Right renal cortex interstitium (tissue), 3 donors: ENCODE results near the gene JADE3. TPM values are rescaled to one million over a fixed set of nuclear protein-coding genes. Genes with fewer than 3 reads are reported as not detected.
"Not testable (repeated sequence)": the region's sequence is repeated elsewhere in the genome, so short reads cannot be mapped to it uniquely, and the experiment has no call there.

ENCODE experiments used
- DNase-seq, 3 donors: peaks; one replicate each; pipeline ENCODE4 v3.0.0-alpha.2; 2013; ENCODE audit warnings: low read depth in 3 of 3, low spot score in 2 of 3
- polyA plus RNA-seq, 3 donors: library from polyadenylated mRNA; unstranded; fragments of 120-200 nt; gene quantifications; one replicate each; pipeline ENCODE4 v1.2.1, GENCODE V29; 2013; ENCODE audit not compliant: insufficient read length in 3 of 3

Gene JADE3
- polyA plus RNA-seq, 3 donors, result 25.0 to 26.9 (median 26.5) TPM

DNA sequence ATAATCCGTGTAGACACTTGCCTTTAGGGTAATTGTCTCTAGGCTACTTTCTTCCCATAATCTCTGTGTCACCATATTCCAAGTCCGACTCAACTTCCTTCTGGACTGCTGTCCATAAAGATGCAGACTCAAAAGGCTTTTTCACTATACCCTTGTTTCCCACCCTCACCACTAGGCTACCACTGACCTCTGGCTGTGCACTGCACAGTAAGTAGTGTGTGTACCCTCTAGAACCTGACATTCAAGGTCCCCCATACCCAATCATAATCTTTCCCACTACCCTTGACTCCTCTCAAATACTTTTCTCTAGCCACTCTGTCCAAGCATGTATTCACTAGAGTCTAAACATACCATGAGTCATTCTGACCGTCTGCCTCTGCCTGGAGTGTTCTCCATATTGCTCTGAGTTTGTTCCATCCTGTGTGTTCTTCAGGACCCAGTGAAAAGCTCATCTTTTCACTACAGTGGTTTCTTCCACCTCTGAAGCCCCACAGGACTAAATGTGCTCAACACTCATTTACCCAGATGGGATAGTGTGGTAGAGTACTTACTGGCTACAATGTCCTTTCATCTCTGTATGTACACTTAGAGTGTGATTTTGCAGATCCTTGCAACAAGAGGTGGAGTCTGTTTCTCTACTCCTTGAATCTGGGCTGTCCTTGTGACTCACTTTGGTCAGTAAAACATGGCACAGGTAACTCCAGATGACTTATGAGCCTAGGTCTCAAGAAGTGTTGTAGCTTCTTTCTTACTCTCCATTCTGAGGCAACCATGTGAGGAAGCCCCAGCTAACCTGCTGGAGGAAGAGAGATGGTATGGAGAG is 17.4 kb downstream of the JADE3 start:
- no peak for DNase-seq

DNA sequence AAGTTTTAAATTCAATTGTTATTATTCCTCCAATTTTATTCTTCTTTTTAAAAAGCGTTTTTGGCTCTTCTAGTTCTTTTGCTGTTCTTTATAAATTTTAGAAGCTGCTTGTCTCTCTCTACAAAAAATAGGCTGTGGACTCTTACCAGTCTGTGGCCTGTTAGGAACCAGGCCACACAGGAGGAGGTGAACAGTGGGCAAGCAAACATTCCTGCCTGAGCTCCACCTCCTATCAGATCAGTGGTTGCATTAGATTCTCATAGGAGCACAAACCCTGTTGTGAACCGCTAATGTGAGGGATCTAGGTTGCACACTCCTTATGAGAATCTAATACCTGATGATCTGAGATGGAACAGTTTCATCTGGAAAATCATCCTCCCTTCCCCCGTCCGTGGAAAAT is 23.1 kb downstream of the JADE3 start:
- no peak for DNase-seq

DNA sequence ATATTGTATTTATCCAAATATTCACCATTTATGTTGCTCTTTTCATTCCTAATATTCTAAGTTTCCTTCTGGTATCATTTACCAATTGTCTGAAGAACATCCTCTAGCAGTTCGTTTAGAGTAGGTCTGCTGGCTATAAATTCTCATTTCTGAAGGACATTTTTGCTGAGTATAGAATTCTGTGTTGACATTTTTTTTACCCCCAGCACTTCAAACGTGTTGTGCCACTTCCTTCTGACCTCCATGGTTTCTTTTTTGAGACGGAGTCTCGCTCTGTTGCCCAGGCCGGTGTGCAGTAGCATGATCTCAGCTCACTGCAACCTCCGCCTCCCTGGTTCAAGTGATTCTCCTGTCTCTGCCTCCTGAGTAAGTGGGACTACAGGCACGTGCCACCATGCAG is 26.4 kb downstream of the JADE3 start:
- DNase-seq, result no peak

DNA sequence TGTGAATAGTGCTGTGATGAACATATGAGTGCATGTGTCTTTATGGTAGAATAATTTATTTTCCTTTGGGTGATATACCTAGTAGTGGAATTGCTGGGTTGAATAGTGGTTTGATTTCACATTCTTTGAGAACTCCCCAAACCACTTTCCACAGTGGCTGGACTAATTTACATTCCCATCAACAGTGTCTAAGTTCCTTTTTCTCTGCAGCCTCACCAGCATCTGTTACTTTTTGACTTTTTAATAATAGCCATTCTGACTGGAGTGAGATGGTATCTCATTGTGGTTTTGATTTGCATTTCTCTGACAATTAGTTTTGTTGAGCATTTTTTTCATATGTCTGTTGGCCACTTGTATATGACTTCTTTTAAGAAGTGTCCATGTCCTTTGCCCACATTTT is 29.1 kb downstream of the JADE3 start:
- DNase-seq, result no peak

DNA sequence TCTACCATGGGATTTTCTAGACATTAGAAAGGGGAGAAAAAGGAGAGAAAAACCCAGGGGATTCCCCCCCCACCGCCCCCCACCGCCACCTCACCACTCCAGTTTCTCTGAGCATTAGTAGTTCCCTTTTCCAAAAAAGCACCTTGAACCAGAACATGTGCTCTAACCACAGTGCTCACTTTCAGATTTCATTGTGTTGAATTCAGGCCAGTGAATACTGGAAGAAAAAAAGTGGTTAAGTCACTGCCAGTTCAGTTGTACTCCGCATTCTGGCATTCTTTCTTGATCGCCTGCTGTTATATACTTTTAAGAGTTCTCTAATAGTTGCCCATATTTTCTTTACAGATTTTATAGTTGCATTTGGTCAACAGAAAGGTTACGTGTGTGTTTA is 40.9 kb downstream of the JADE3 start:
- DNase-seq, result no peak

DNA sequence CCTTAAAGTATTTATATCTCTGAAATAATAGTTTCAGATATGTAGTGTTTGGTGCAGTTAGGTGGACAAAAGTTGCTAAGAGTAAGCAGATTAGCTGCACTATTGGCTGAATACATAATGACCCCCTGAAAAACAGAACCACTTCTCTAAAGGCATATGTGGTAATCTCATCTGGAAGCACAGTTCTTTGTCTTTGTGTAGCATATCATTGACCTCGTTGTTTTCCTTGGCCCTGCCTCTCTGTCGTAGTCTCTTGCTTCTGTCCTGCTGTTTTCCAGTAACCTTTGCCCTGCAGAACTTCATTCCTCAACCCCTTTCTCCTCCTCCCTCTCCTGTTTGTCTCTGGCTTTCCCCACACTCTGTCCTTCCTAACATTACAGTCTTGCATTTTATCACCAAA is 41.4 kb downstream of the JADE3 start:
- no peak for DNase-seq

DNA sequence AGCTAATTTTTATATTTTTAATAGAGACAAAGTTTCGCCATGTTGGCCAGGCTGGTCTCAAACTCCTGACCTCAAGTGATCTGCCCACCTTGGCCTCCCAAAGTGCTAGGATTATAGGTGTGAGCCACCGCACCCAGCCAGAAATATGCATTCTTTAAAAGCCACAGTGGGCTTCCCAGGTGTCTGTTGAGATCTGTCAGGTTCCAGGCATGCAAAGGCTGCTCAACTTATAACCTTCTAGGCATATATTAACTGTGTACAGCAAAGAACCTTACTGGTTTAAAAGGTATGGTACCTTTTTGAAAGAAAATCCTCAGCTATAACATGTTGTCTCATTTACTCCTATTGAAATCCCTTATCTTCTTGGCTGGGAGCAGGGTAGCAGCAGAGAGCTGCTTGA is 42.5 kb downstream of the JADE3 start:
- no peak for DNase-seq

DNA sequence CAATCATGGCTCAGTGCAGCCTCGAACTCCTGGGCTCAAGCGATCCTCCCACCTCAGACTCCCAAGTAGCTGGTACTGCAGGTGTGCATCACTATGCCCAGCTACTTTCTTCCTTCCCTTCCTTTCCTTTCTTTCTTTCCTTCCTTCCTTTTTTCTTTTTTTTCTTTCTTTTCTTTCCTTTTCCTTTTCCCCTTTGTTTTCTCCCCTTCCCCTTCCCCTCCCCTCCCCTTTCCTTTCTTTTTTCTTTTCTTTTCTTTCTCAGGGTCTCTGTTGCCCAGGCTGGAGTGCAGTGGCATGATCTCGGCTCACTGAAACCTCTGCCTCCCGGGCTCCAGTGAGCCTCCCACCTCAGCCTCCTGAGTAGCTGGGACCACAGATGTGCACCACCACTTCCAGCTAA is 44.4 kb downstream of the JADE3 start:
- not testable (repeated sequence) for DNase-seq

DNA sequence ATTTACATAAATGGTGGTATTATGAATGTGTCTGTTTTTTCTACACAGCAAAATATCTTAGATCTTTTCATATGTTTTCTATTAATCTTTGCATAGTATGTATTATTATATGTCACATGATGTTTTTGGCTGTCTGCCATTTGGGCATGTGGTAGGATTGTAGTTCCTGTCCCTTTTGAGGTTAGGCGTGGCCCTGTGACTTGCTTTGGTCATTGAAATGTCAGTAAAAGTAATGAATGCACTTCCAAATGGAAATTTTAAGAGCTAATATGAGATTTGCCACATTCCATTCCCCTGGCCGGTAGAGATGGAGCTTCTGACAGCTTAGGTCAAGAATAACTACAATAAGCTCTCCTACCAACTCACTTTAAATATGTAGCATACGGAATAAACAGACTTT is 45.1 kb downstream of the JADE3 start:
- DNase-seq, result no peak

DNA sequence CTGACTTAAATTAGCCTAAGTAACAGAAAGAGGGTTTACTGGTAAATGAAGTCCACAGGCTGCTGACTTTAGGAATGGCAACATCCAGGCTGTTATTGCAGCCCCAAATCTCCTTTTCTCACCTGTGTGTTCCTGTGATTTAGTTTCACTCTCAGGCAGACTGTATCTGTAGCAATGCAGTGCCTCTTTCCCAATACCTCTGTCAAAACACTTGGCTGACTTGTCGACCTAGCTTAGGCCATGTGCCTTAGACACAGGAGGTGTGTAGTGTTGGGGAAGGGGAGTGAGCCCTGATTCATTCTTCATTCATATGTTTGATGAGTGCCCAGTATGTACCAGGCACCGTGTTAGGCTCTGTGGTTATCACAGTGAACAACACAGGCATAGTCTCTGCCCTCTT is 46.9 kb downstream of the JADE3 start:
- DNase-seq, result no peak

DNA sequence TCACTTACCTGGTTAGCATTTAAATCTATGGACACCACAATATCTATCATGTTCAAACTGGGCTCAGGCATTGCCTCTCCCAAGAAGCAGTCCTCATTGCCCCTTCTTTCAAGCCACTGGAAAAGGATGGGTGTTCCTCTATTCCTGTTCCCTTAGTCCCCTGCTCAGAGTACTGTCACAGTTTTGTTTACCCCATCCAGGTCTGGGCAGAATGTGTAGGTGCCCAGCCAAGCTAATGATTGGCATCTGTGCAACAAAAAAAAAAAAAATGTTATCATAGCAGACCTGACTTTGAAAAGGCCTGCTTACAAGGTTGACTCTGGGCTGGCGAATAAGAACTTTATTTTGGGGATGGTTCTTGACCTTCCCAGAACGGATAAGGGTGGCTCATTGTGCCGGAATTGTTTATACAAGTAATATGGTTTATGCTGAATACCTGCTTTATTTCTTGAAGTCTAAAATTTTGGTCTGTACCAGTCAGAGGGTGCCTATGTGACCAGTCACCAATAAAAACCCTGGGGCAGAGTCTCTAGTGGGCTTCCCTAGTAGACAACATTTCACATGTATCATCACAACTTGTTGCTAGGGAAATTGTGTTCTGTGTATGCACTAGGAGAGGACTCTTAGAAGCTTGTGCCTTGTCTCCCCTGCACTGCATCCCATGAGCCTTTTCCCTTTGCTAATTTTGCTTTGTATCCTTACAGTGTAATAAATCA is 47.9 kb downstream of the JADE3 start:
- no peak for DNase-seq

DNA sequence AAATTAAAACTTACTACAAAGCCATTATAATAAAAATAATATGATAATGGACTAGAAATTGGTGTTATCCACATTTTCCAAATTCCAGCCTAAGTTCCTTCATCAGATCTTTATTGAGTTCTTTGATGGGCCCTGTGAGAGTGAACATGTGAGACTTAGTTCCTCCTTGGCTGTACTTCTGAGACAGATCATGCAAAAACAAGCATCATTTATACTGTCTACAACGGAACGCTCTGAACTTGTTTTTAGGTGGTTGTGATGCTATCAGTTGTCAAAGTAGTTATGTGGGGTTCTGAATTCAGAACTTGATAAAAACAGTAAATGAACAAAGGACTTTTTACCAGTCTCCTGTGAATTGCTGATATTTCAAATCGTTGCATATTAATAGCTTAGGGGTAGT is 48.9 kb downstream of the JADE3 start:
- no peak for DNase-seq

DNA sequence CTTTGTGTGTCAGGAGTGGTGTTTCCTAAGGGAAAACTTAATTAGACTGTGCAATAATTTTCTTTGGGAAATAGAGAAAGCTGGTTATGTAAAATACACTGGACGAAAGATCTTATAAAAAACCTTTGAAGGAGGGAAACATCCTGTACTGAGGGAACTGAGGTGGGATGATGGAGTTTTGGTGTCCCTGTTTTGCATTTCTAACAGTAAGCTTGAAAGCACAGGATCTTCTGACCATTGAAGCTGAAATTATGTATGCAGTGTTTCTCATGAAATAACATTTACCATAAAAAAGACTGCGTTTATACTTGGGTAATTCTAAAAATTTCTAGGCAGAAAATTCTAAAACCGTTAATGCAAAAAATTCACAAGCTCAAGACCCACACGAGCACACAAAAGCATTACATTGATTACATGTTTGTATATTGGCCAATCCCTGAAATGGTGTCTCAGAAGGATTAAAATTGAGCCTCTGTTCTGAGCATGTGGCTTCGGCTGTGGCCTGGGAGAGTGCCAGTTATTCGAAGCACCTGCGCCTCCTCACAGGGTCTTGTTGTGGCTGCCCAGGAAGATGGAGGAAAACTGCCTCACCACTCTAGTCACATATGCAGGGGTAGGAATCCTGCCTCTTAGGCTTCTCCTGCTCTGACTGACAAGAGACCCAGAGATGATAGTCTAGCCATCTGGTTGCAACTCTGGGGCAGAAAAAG is 49.5 kb downstream of the JADE3 start:
- DNase-seq, result no peak

DNA sequence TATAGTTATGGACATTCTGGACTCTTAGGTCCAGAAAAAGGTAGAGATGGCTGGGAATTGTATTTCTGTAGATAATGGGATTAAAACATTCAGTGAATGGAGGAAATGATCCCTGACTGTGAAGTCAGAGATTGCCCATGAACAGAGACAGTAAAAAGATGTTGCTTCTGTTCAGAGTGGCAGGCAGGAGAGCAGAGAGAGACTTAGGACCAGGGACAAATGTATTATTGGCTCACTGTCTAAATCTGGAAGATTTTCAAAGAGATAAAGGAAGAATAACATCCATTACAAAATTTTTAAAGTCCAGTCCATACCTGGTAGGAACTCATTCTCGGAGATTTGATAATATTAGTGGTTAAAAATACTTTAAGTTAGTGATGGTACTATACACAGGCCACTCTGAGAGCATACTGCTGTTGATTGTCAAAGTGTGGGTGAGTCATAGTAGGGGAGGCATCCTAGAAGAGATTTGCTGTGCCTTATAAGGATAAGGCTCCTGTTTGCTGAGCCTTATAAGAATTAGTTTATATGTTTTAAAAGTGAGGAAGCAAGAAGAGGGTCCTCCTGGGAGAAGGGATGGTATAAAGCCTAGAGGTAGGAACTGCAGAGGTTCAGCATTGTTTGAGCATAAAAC is 53.0 kb downstream of the JADE3 start:
- DNase-seq, result no peak

DNA sequence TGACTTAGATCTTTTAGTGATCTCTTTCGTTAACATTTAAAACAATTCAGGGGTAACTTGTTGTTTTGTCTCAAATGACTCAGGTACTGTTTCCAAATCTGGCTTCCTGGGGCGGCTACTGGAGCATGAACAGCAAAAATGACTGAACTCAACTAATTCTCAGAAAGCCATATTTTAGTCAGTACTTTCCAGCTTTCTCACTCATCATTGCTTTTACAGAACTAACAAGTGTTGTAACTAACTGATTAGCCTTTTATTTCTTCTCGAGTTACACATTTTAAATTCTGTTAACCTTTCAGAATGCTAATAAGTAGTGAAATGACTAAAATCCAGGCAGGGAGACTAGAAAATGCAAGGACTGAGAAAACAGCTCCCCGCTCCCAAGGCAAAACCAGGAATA is 55.3 kb downstream of the JADE3 start:
- no peak for DNase-seq

DNA sequence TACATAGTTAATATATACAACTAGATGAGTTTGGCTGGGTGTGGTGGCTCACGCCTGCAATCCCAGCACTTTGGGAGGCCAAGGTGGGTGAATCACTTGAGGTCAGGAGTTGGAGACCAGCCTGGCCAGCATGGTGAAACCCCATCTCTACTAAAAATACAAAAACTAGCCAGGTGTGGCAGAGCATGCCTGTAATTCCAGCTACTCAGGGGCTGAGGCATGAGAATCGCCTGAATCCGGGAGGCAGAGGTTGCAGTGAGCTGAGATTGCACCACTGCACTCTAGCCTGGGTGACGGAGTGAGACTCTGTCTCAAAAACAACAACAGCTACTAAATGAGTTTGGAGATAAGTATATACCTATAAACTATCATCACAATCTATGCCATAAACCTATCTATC is 64.8 kb downstream of the JADE3 start:
- not testable (repeated sequence) for DNase-seq

DNA sequence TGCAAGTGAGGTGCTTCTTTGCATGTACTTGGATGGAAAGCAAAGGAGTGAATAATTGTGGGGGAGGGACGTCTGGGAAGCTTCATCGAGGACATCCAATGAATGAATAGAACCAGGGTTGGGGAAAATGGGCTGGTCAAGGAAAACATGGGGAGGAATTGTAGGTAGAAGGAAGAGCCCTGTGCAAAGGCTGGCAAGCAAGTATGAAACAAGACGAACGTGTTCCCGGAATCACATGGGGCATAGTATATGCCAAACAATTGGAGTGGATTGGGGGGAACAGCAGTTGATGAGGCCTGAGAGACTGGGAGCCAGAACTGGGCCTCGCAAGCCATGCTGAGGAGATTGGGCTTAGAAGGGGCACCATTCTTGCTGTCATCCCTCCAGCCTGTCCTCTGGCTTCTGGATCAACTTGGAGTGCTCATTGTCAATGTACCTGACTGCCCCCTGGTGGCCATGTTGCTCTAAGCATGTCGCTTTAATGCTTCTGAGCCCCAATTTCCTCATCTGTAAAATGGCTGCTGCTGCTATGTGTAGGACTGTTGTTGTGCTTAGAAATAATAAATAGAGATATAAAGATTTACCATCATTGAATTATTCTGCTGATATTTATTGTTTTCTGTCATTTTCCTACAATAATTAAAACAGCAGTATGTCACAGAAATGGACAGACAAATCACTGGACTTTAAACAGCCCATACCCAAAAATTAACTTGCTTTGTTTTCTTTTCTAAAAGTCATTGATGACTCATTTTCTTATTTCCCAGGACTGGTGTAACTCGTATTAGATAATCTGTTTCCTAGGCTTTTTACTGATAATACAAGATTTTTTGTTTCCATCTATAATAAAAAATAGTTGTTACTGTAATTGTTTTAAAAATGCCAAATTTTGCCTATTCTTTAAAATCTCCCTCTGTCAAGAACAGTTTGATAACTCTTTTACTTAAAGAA is 66.4 kb downstream of the JADE3 start:
- DNase-seq, result no peak

DNA sequence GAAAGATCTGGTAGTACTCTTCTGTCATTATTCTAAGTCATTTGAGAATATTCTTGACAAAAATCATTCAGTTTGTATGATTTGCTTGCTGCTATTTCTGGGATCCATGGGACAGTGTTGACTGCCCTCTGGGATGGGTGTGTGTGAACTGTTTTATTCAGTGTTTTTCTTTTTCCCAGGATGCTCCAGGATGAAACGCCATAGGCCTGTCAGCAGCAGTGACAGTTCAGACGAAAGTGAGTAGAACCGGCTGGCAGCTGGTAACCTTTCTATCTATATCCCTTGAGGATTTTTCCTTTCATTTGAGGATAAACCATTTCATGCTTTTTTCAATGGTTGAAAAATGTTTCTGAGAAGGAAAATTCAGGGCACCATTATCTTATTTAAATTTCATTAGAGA is 72.5 kb downstream of the JADE3 start:
- no peak for DNase-seq

DNA sequence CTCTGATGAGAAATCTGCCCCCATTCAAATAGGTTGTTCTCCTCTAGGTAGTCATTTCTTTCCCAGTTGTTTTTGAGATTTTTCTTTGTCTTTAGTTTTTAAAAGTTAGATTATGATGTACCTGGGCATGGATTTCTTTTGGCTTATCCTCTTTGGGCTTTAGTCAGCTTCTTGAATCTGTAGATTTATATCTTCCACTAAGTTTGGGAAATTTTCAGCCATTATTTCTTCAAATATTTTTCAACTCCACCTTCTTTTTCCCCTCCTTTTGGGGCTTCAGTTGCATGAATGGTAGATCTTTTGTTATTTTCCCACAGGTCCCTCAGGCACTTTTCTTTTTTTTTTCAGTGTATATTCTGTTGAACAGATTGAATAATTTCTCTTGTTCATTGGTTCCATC is 77.3 kb downstream of the JADE3 start:
- no peak for DNase-seq

DNA sequence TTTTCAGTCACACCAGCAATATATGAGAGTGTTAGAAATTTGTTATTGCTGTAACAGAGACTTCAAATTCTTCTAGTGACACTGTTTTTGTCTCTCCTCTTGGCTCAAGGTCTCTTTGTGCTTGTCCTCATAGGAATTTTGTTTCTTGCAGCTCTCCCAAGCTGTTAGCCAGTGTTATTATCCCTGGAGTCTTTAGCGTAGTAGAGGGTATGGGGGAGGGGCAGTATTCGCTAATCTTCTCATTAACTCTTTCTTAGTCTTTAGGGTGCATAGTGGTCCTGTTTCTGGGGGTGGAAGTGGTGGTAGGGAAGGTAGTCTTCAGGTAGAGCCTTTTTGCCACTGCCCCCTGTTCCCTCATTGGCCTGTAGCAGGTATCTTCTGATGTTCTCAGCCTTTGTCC is 79.4 kb downstream of the JADE3 start:
- no peak for DNase-seq
